Memory B cell (primary cell): ENCODE measurements around the gene TTC6.

Experiments used
- ATAC-seq: fragments of 150-1000 bp; cut with Tn5 transposase; 2 replicates; pipeline ENCODE4 v1.10.0; 2021; ENCODE audit warnings: low read depth, mild to moderate bottlenecking, moderate library complexity
- DNase-seq, 2 donors: peaks; one replicate each; pipeline ENCODE4 v3.0.0; 2022; ENCODE audit warnings: low spot score in 2 of 2
- H3K27ac Mint-ChIP-seq: one replicate; pipeline ENCODE4 v1.8.0; 2022; ENCODE audit warnings: mild to moderate bottlenecking, moderate library complexity, mixed read lengths
- H3K27me3 Mint-ChIP-seq: one replicate; pipeline ENCODE4 v1.8.0; 2022; ENCODE audit warnings: mixed read lengths
- H3K36me3 Mint-ChIP-seq: one replicate; pipeline ENCODE4 v1.8.0; 2022; ENCODE audit warnings: mild to moderate bottlenecking, mixed read lengths
- H3K4me1 Mint-ChIP-seq: one replicate; pipeline ENCODE4 v1.8.0; 2022; ENCODE audit warnings: mixed read lengths
- H3K4me3 Mint-ChIP-seq: one replicate; pipeline ENCODE4 v1.8.0; 2022; ENCODE audit warnings: mild to moderate bottlenecking, moderate library complexity, mixed read lengths
- H3K9me3 Mint-ChIP-seq: one replicate; pipeline ENCODE4 v1.8.0; 2022; ENCODE audit warnings: mixed read lengths

The TTC6 gene

DNA sequence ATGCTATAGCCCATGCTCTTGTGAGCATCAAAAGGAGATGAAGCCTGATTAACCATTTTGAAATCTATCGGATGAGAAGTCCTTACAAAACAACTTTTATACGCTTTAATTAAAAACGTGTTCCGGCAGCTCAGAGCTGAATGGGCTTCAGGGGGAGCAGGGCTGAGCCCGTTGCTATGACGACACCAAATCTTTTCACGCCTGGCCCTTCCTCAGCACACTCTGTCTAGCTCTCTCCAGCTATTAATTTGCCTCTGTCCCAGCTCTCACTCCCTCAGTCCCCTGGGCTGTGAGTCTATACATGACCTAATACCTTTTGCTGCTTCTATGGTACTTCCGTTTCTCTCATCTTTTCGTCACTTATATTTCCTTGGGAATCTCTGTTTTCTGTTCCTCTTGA lies 16.2 kb upstream of the TTC6 start:
- Mint-ChIP-seq H3K27ac (no peak overlapping the region), H3K4me3 (no peak overlapping the region), H3K9me3 (peaks cover 5% of the 10 kb centered on the region), H3K36me3 (no peaks in the 10 kb centered on the region), H3K27me3 (peaks cover 2% of the 10 kb centered on the region), H3K4me1 (no peaks in the 10 kb centered on the region)
- DNase-seq (no peak), ATAC-seq (no peak)

DNA sequence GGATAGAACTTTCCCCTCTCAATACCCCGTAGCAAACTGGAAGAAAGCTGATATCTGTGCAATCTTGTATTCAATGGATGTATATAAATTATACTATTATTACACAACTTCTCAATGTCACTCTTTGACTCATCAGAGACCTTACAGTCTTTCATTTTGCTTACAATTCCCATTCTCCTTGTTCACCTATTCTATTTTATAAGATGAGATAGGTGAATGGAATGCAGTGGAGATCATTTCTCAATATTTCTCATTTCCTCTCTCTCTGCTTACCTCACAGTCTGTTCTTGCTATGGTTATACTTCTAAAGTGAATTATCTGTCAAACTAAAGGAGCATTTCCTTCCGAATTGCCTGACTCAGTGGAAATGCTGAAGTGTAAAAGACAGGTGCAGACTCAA lies 15.3 kb upstream of the TTC6 start:
- H3K4me3 Mint-ChIP-seq = no peak overlapping the region

DNA sequence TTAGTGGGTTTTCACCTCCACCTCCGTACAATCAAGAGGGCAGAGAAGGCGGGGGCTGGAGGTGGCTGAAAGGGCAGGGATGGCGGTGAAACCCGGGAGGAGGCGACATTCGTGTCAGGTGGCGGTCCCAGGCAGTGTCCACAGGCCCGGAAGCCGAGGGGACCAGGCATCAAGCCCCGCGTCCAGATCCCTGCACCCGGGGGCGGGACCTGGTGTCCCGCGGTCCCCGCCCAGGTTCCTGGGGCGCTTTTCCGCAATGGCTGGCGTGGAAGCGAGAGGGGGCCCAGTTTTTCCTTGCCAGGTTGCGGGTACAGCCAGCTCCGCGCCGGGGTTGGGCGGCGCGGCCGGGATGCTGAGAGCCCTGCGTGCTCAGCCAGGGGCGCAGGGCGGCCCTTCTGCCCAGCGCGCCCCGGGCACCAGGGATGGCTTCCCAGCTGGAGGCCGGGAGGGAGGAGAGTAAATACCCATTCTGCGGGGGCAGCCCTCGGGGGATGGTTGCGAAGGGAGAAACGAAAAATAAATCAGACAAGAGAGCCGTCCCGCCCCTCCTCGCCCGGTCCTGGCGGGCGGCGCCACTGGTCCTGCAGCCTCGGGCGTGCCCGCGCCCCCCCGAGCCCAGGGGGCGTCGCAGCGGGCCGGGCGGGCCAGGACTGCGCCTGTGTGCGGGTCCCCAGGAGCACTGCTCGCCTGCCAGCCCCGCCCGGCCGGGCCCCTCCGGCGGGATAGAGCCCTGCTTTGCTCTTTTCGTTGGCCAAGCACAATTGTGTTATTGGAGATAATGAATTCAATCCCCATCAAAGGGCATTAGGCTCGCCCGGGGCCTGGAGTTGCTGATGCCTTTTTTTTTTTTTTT lies 11.8 kb upstream of the TTC6 start:
- Mint-ChIP-seq H3K9me3 (no peaks in the 10 kb centered on the region), H3K4me3 (no peak overlapping the region), H3K4me1 (no peaks in the 10 kb centered on the region), H3K27ac (no peak overlapping the region), H3K36me3 (no peaks in the 10 kb centered on the region), H3K27me3 (peaks cover 5% of the 10 kb centered on the region)
- DNase-seq (no peak), ATAC-seq (no peak)

More for the DNA sequence above, 15.3 kb upstream of the TTC6 start:
- DNase-seq (no peak), ATAC-seq (no peak)
- peaks cover 2% of the 10 kb centered on the region for H3K27me3 Mint-ChIP-seq
- no peaks in the 10 kb centered on the region for H3K36me3 Mint-ChIP-seq
- H3K9me3 Mint-ChIP-seq = peaks cover 2% of the 10 kb centered on the region
- H3K27ac Mint-ChIP-seq = no peak overlapping the region
- H3K4me1 Mint-ChIP-seq = no peaks in the 10 kb centered on the region

GRCh38 chr14:37584211-37585100 lies 11.0 kb upstream of the TTC6 start:
- no peak overlapping the region for H3K27ac Mint-ChIP-seq
- no peak for DNase-seq
- H3K4me1 Mint-ChIP-seq = no peaks in the 10 kb centered on the region
- no peaks in the 10 kb centered on the region for H3K9me3 Mint-ChIP-seq
- ATAC-seq = no peak
- H3K4me3 Mint-ChIP-seq = no peak overlapping the region
- peaks cover 8% of the 10 kb centered on the region for H3K27me3 Mint-ChIP-seq
- no peaks in the 10 kb centered on the region for H3K36me3 Mint-ChIP-seq

GRCh38 chr14:37585101-37585511 lies 10.3 kb upstream of the TTC6 start:
- H3K36me3 Mint-ChIP-seq = no peaks in the 10 kb centered on the region
- no peaks in the 10 kb centered on the region for H3K9me3 Mint-ChIP-seq
- DNase-seq (no peak), ATAC-seq (no peak)
- H3K27me3 Mint-ChIP-seq = peaks cover 8% of the 10 kb centered on the region
- H3K4me1 Mint-ChIP-seq = no peaks in the 10 kb centered on the region
- H3K27ac Mint-ChIP-seq = no peak overlapping the region
- no peak overlapping the region for H3K4me3 Mint-ChIP-seq

GRCh38 chr14:37585971-37586796 lies 9.2 kb upstream of the TTC6 start:
- Mint-ChIP-seq H3K36me3 (no peaks in the 10 kb centered on the region), H3K27ac (no peak overlapping the region), H3K4me3 (no peak overlapping the region), H3K9me3 (no peaks in the 10 kb centered on the region), H3K4me1 (no peaks in the 10 kb centered on the region), H3K27me3 (peaks cover 10% of the 10 kb centered on the region)
- ATAC-seq = no peak
- no peak for DNase-seq

GRCh38 chr14:37586797-37587130 lies 8.7 kb upstream of the TTC6 start:
- no peak overlapping the region for H3K27ac Mint-ChIP-seq
- H3K4me1 Mint-ChIP-seq = no peaks in the 10 kb centered on the region
- no peaks in the 10 kb centered on the region for H3K36me3 Mint-ChIP-seq
- ATAC-seq = no peak
- DNase-seq = no peak
- no peak overlapping the region for H3K4me3 Mint-ChIP-seq
- no peaks in the 10 kb centered on the region for H3K9me3 Mint-ChIP-seq
- peaks cover 13% of the 10 kb centered on the region for H3K27me3 Mint-ChIP-seq

DNA sequence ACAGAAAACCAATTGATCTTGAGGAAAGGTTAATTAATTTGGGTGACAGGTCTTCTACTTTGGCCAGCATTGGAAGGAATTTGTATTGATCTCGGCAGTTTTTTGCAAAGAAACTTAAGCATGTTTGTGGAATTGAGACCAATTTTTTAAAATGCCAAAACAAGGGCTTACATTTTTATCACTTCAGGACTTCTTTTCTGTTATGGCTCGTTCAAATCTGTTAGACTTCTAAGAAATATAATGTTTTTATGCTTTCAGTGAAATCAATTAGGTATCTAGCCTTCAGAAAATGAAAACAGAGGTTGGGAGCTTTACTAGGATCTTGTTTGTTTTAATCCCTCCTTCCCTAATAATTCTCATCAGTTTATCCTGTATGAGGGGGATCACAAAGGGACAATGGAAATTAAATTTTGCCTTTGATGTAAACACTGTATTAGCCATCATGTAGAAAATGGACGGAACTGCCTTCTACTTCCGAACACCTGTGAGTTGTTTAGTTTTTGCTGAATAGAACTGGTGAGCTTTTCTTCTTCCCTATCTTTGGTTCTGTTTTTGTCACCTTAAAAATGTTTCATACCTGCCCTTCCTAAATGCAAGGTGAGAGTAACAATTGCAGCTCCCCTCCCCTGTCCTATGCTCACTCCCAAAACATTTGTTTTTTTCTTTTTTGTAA lies 8.2 kb upstream of the TTC6 start:
- Mint-ChIP-seq H3K36me3 (no peaks in the 10 kb centered on the region), H3K27me3 (peaks cover 13% of the 10 kb centered on the region), H3K9me3 (no peaks in the 10 kb centered on the region), H3K4me3 (no peak overlapping the region), H3K27ac (no peak overlapping the region), H3K4me1 (no peaks in the 10 kb centered on the region)
- no peak for ATAC-seq
- no peak for DNase-seq

- H3K9me3 Mint-ChIP-seq = no peaks in the 10 kb centered on the region
- H3K4me1 Mint-ChIP-seq = no peaks in the 10 kb centered on the region
- ATAC-seq (no peak), DNase-seq (no peak)
- no peaks in the 10 kb centered on the region for H3K36me3 Mint-ChIP-seq
- no peak overlapping the region for H3K4me3 Mint-ChIP-seq
- H3K27me3 Mint-ChIP-seq = peaks cover 14% of the 10 kb centered on the region
- H3K27ac Mint-ChIP-seq = no peak overlapping the region
Measured at GRCh38 chr14:37587881-37588666, 7.4 kb upstream of the TTC6 start.

DNA sequence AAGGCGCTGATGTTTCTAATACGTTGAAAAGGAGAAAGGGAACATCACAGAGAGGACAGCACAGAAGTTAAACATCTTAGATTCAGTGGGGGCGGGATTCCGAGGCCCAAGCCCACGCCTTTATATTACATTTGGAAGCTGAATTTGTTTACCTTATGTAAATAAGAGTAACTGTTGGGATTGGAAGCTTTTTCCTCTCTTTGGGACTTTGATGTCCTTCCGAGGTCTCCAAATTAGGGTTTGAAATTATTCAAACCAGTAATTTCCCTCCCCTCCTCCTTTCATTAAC lies 6.8 kb upstream of the TTC6 start:
- Mint-ChIP-seq H3K36me3 (no peaks in the 10 kb centered on the region), H3K9me3 (no peaks in the 10 kb centered on the region), H3K27ac (no peak overlapping the region), H3K27me3 (peaks cover 12% of the 10 kb centered on the region), H3K4me3 (no peak overlapping the region), H3K4me1 (no peaks in the 10 kb centered on the region)
- DNase-seq (no peak), ATAC-seq (no peak)

GRCh38 chr14:37588956-37589714 lies 6.3 kb upstream of the TTC6 start:
- DNase-seq (no peak), ATAC-seq (no peak)
- no peak overlapping the region for H3K27ac Mint-ChIP-seq
- peaks cover 15% of the 10 kb centered on the region for H3K27me3 Mint-ChIP-seq
- no peaks in the 10 kb centered on the region for H3K36me3 Mint-ChIP-seq
- H3K9me3 Mint-ChIP-seq = no peaks in the 10 kb centered on the region
- H3K4me1 Mint-ChIP-seq = no peaks in the 10 kb centered on the region
- H3K4me3 Mint-ChIP-seq = no peak overlapping the region

- ATAC-seq = no peak
- Mint-ChIP-seq H3K27me3 (peaks cover 16% of the 10 kb centered on the region), H3K9me3 (no peaks in the 10 kb centered on the region), H3K4me3 (no peak overlapping the region), H3K36me3 (peaks cover 2% of the 10 kb centered on the region), H3K4me1 (no peaks in the 10 kb centered on the region), H3K27ac (no peak overlapping the region)
- DNase-seq = no peak
Measured at GRCh38 chr14:37589715-37590427, 5.6 kb upstream of the TTC6 start.
